HEK293T (cell line): ENCODE measurements around the gene ZNF467.

Source experiments
- FOXK2 ChIP-seq: fragments of 450-650 bp; IDR thresholded peaks from 2 replicates; pipeline ENCODE4 v1.6.1; 2016; ENCODE audit warnings: mild to moderate bottlenecking
- HDGF ChIP-seq: fragments of 450-650 bp; IDR thresholded peaks from 2 replicates; pipeline ENCODE4 v1.6.1; 2017; ENCODE audit warnings: antibody characterized with exemption, borderline replicate concordance
- L3MBTL2 ChIP-seq: fragments of 450-650 bp; conservative IDR thresholded peaks from 2 replicates; pipeline ENCODE4 v1.6.1; 2016; ENCODE audit warnings: mild to moderate bottlenecking
- LEF1 ChIP-seq: fragments of 450-650 bp; IDR thresholded peaks from 2 replicates; pipeline ENCODE4 v1.6.1; 2017; ENCODE audit warnings: mild to moderate bottlenecking, borderline replicate concordance
- PKNOX1 ChIP-seq: fragments of 450-650 bp; IDR thresholded peaks from 2 replicates; pipeline ENCODE4 v1.6.1; 2016

GRCh38 chr7:149765399-149766121 lies 7.8 kb downstream of the ZNF467 start:
- TF ChIP-seq FOXK2 (no peak), LEF1 (no peak), L3MBTL2 (no peak), PKNOX1 (no peak), HDGF (no peak)
